HepG2 (cell line): ENCODE measurements around the gene CIROP. TPM values are rescaled to one million over a fixed set of nuclear protein-coding genes. Genes with fewer than 3 reads are reported as not detected.

Experiments used
- ARID2 ChIP-seq: sonication (generic); formaldehyde crosslinking; IDR thresholded peaks from 2 replicates; pipeline ENCODE4 v1.8.1; 2022; ENCODE audit warnings: mild to moderate bottlenecking, missing genetic modification reagents, borderline replicate concordance
- CREB1 ChIP-seq, 2 experiments: fragments of 450-650 bp in 1 of 2; IDR thresholded peaks; 2 replicates each; pipeline ENCODE4 v1.6.1; 2016 to 2017; ENCODE audit warnings: control low read depth in 1 of 2, mild to moderate bottlenecking in 1 of 2, missing compliant biosample characterization in 1 of 2, missing genetic modification characterization in 1 of 2
- DNMT1 ChIP-seq: sonication (generic); formaldehyde crosslinking; IDR thresholded peaks from 2 replicates; pipeline ENCODE4 v1.5.1; 2020; ENCODE audit warnings: mild to moderate bottlenecking, missing genetic modification reagents
- EP300 ChIP-seq, 3 experiments: sonication (generic) in 1 of 3; formaldehyde crosslinking in 1 of 3; IDR thresholded peaks; 2 replicates each; pipeline versions ENCODE4 v1.5.1 to v1.6.1; 2011 to 2020; ENCODE audit warnings: low read depth in 2 of 3, low read length in 2 of 3, borderline replicate concordance in 1 of 3, improper control_type of control experiment in 1 of 3, mild to moderate bottlenecking in 1 of 3, missing genetic modification reagents in 1 of 3, moderate library complexity in 1 of 3
- FOXP4 ChIP-seq: sonication (generic); formaldehyde crosslinking; IDR thresholded peaks from 2 replicates; pipeline ENCODE4 v1.4.0; 2020; ENCODE audit warnings: missing genetic modification reagents
- GLI4 ChIP-seq: sonication (generic); formaldehyde crosslinking; IDR thresholded peaks from 2 replicates; pipeline ENCODE4 v1.5.1; 2020; ENCODE audit warnings: missing genetic modification reagents, mild to moderate bottlenecking, moderate library complexity, borderline replicate concordance
- NFIB ChIP-seq: sonication (generic); formaldehyde crosslinking; IDR thresholded peaks from 2 replicates; pipeline ENCODE4 v1.9.0; 2021; ENCODE audit warnings: missing genetic modification reagents, mild to moderate bottlenecking, borderline replicate concordance
- NR2F1 ChIP-seq, 2 experiments: fragments of 450-650 bp in 1 of 2; formaldehyde crosslinking in 1 of 2; IDR thresholded peaks; 2 replicates each; pipeline versions ENCODE4 v1.5.0 to v1.6.1; 2016 to 2020; ENCODE audit warnings: mild to moderate bottlenecking in 1 of 2, missing compliant biosample characterization in 1 of 2, missing genetic modification reagents in 1 of 2, moderate library complexity in 1 of 2
- NR3C1 ChIP-seq: sonication (generic); formaldehyde crosslinking; IDR thresholded peaks from 2 replicates; pipeline ENCODE4 v1.4.0; 2020; ENCODE audit warnings: missing genetic modification reagents
- RNF2 ChIP-seq: fragments of 450-650 bp; conservative IDR thresholded peaks from 2 replicates; pipeline ENCODE4 v1.6.1; 2016; ENCODE audit warnings: low read depth
- ZC3H4 ChIP-seq: sonication (generic); formaldehyde crosslinking; IDR thresholded peaks from 2 replicates; pipeline ENCODE4 v1.4.0; 2020; ENCODE audit warnings: missing genetic modification reagents, borderline replicate concordance
- ZFP36L2 ChIP-seq: sonication (generic); formaldehyde crosslinking; IDR thresholded peaks from 2 replicates; pipeline ENCODE4 v1.4.0; 2020; ENCODE audit warnings: missing genetic modification reagents
- ZKSCAN1 ChIP-seq: fragments of 150-350 bp; IDR thresholded peaks from 2 replicates; pipeline ENCODE4 v1.6.1; 2014; ENCODE audit warnings: low read length
- ZNF207 ChIP-seq: fragments of 450-650 bp; IDR thresholded peaks from 2 replicates; pipeline ENCODE4 v1.6.1; 2016; ENCODE audit warnings: antibody characterized with exemption, borderline replicate concordance
- ZNF30 ChIP-seq: sonication (generic); formaldehyde crosslinking; IDR thresholded peaks from 2 replicates; pipeline ENCODE4 v1.5.0; 2020; ENCODE audit warnings: mild to moderate bottlenecking, missing genetic modification reagents
- ZNF609 ChIP-seq: sonication (generic); formaldehyde crosslinking; IDR thresholded peaks from 2 replicates; pipeline ENCODE4 v1.4.0; 2020; ENCODE audit warnings: mild to moderate bottlenecking, missing genetic modification reagents, borderline replicate concordance
- polyA plus RNA-seq, 8 experiments: library from polyadenylated mRNA; depleted of rRNA in 3 of 8; stranded (reverse) in 7 of 8; unstranded in 1 of 8; fragments of >200 nt; fragmentation: Illumina TruSeq in 4 of 8; extraction: Trizol in 4 of 8; gene quantifications; 2 replicates each; pipeline versions ENCODE4 v1.2.1 to v1.2.3, GENCODE V29; 2011 to 2016; ENCODE audit warnings: low read depth in 4 of 8, missing spikeins in 1 of 8, mixed read lengths in 1 of 8; ENCODE audit not compliant: insufficient read depth in 1 of 8
- total RNA-seq, 5 experiments: library from RNA; depleted of rRNA; stranded (reverse); fragments of >200 nt; fragmentation: Illumina TruSeq; extraction: Trizol; gene quantifications; 2 replicates each; pipeline ENCODE4 v1.2.3, GENCODE V29; 2016; ENCODE audit warnings: low read depth in 1 of 5
- TF ChIP-seq, protein P1 (sequence below): sonication (generic); formaldehyde crosslinking; IDR thresholded peaks from 2 replicates; pipeline ENCODE4 v1.5.0; 2020; ENCODE audit warnings: mild to moderate bottlenecking, missing genetic modification reagents

CIROP gene
- total and polyA plus RNA-seq, 2 of the 13 experiments (the other 11 are each of a cell fraction or from before 2014, with no cell fraction given), result 0.07 TPM; not detected in 1

DNA sequence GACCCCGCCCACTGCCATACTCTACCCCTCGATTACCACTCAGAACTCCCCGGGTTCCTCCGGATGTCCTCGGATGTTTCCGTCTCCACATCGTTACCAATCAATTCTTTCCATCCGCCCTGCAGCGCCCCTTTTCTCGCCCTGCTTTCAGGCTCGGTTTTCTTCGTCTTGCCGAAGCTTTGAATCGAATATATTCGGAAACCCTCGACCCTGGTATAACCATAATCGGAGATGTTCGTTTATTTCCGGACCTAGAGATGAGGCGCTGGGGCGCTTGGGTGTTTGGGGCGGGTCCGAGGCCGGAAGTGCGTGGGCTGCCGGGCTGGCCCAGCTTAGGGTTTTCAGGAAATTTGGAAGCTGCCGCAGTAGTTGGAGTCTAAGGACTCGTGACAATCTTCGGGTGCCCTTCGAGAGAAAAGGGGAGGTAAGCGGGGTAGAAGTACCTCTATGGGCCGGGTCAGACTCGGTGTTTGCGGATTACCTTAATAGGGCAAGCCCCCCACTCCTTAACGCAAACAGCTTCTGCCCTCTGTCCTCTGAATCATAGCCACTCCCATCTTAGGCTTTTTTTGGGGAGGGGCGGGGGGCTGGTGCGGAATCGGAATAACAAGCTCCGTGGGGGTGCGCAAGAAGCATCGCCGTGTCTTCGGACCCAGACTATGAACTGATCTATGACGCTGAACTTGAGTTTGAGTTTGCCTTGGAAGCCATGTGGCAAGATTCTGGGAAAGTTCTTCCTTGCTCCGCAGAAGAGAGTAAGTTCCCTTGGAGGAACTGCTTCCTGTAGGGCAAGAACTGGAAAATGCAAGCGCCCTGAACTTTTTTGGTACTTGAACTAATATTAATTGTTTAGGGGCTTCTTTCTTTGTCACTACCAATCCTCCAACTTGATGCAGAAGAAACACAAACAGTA lies 9.3 kb downstream of the CIROP start, which contains the start of gene C14orf119 (continued):
- TF ChIP-seq CREB1 (IDR thresholded peaks at IDR 0.05) (peak; percentile 57), CREB1 (CRISPR knock-in tag; IDR thresholded peaks at IDR 0.05) (no peak; the same call in 1 of the 2 replicates), ZNF609 (CRISPR knock-in tag) (no peak), ARID2 (CRISPR knock-in tag) (no peak), DNMT1 (CRISPR knock-in tag) (no peak), NR2F1 (CRISPR knock-in tag; IDR thresholded peaks at IDR 0.05) (peak in 1 of 2 experiments; percentile 20; a peak in 1 of 4 replicates), NFIB (CRISPR knock-in tag) (no peak), EP300 (IDR thresholded peaks at IDR 0.05; ENCODE audit: low read depth in 2 of 2, low read length in 2 of 2) (no peak; a peak in 2 of 4 replicates), EP300 (CRISPR knock-in tag; IDR thresholded peaks at IDR 0.05; ENCODE audit: borderline replicate concordance) (peak; percentile 70), RNF2 (0 out of 2 replicates have a peak, but pooled peaks have one; percentile 28), ZKSCAN1 (no peak), NR3C1 (CRISPR knock-in tag) (no peak), GLI4 (CRISPR knock-in tag) (peak; percentile 87; the same call in 1 of the 2 replicates), FOXP4 (CRISPR knock-in tag) (0 out of 2 replicates have a peak, but pooled peaks have one; percentile 17), ZC3H4 (CRISPR knock-in tag) (0 out of 2 replicates have a peak, but pooled peaks have one; percentile 6), ZNF207 (no peak), ZFP36L2 (no peak), ZNF30 (CRISPR knock-in tag) (no peak)
- TF ChIP-seq, protein P1, sequence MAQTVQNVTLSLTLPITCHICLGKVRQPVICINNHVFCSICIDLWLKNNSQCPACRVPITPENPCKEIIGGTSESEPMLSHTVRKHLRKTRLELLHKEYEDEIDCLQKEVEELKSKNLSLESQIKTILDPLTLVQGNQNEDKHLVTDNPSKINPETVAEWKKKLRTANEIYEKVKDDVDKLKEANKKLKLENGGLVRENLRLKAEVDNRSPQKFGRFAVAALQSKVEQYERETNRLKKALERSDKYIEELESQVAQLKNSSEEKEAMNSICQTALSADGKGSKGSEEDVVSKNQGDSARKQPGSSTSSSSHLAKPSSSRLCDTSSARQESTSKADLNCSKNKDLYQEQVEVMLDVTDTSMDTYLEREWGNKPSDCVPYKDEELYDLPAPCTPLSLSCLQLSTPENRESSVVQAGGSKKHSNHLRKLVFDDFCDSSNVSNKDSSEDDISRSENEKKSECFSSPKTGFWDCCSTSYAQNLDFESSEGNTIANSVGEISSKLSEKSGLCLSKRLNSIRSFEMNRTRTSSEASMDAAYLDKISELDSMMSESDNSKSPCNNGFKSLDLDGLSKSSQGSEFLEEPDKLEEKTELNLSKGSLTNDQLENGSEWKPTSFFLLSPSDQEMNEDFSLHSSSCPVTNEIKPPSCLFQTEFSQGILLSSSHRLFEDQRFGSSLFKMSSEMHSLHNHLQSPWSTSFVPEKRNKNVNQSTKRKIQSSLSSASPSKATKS (CRISPR knock-in tag), result no peak
